ENCODE data around the gene LETM1. TPM values are rescaled to one million over a fixed set of nuclear protein-coding genes. Genes with fewer than 3 reads are reported as not detected.

The LETM1 gene
- total RNA-seq, 1 experiment from 2014 or later, result 67.3 TPM

GRCh38 chr4:1762264-1763010 is 93.5 kb downstream of the LETM1 start:
- Histone ChIP-seq H3K27ac (ENCODE audit: low read depth, low read length) (no peak overlapping the region; the same call in 1 of the 2 replicates), H3K9me3 (ENCODE audit: control insufficient read depth in 1 of 2, insufficient read depth in 1 of 2, low read depth in 1 of 2, low read length in 2 of 2) (no peaks in the 10 kb centered on the region), H4K20me1 (ENCODE audit: insufficient read depth) (no peaks in the 10 kb centered on the region), H3K27me3 (ENCODE audit: insufficient read depth, low read length) (no peaks in the 10 kb centered on the region), H3K4me3 (replicated peaks in 1 of 2; ENCODE audit: low read depth in 1 of 2, low read length in 2 of 2) (no peak overlapping the region), H3K4me2 (ENCODE audit: low read length) (0 out of 2 replicates have a peak overlapping the region, but pooled peaks have one; percentile 60), H3K9ac (ENCODE audit: low read length) (no peak overlapping the region), H3K4me1 (ENCODE audit: control insufficient read depth in 1 of 2, insufficient read depth in 2 of 2, low read length in 2 of 2) (peaks cover 33 to 34% of the 10 kb centered on the region in 2 experiments), H2AFZ (ENCODE audit: low read depth, low read length, poor library complexity, severe bottlenecking) (no peak overlapping the region), H3K79me2 (ENCODE audit: insufficient read depth, low read length) (no peaks in the 10 kb centered on the region), H3K36me3 (ENCODE audit: control insufficient read depth in 1 of 2, insufficient read depth in 2 of 2, low read length in 2 of 2) (no peaks in the 10 kb centered on the region), H3K9me2 (ENCODE audit: insufficient read depth) (no peaks in the 10 kb centered on the region)
- POLR2A ChIA-PET, result no interaction called here
- TF ChIP-seq EZH2 (IDR thresholded peaks at IDR 0.05) (no peak), CEBPB (IDR thresholded peaks at IDR 0.05; ENCODE audit: low read depth) (no peak), ZBTB33 (IDR thresholded peaks at IDR 0.05; ENCODE audit: extremely low read depth, insufficient replicate concordance, low read length) (no peak), SRF (IDR thresholded peaks at IDR 0.05; ENCODE audit: low read depth) (no peak), YY1 (IDR thresholded peaks at IDR 0.05; ENCODE audit: extremely low read depth, insufficient replicate concordance, low read depth, low read length) (no peak), ZNF274 (IDR thresholded peaks at IDR 0.05; ENCODE audit: low read depth, low read length) (no peak), SIN3A (IDR thresholded peaks at IDR 0.05; ENCODE audit: low read depth) (no peak), CBX3 (IDR thresholded peaks at IDR 0.05; ENCODE audit: low read depth) (no peak), REST (IDR thresholded peaks at IDR 0.05; ENCODE audit: low read depth) (no peak), SP1 (IDR thresholded peaks at IDR 0.05; ENCODE audit: low read depth) (no peak), CTCF (IDR thresholded peaks at IDR 0.05 in 2 of 3, conservative IDR thresholded peaks at IDR 0.05 in 1 of 3; ENCODE audit: borderline replicate concordance in 1 of 3, insufficient read depth in 1 of 3, low read depth in 2 of 3, low read length in 2 of 3) (no peak), RAD21 (IDR thresholded peaks at IDR 0.05; ENCODE audit: low read depth) (no peak)
- DNase-seq (ENCODE audit: low read depth, low spot score), result no peak
- no peak for ATAC-seq
- RAD21 ChIA-PET (ENCODE audit: low non-redundant PET in 1 of 2, low total read pairs in 2 of 2, uncharacterized antibody in 2 of 2, unreplicated experiment in 2 of 2), result no interaction called here
- intact Hi-C loops (cut with micrococcal nuclease), result no loop called here
- CTCF ChIA-PET, result interaction anchor here (1.5 kb wide), 1 partner anchor 11 kb away, joined by 3 read pairs; no protein-coding TSS in a partner anchor
- BruUV-seq (replicated peaks), result no TSS peak
